Glutamatergic neuron (in vitro differentiated cells): ENCODE results near the gene CDY1. TPM values are rescaled to one million over a fixed set of nuclear protein-coding genes. Genes with fewer than 3 reads are reported as not detected.
"Not testable (repeated sequence)": the region's sequence is repeated elsewhere in the genome, so short reads cannot be mapped to it uniquely, and the experiment has no call there.

ENCODE experiments used
- DNase-seq: peaks from one replicate; pipeline ENCODE4 v3.0.0; 2022
- H3K27ac Mint-ChIP-seq: one replicate; pipeline ENCODE4 v1.8.0; 2020; ENCODE audit warnings: mild to moderate bottlenecking, mixed read lengths, inconsistent platforms; ENCODE audit not compliant: unreplicated experiment
- H3K27me3 Mint-ChIP-seq: one replicate; pipeline ENCODE4 v1.8.0; 2020; ENCODE audit warnings: mild to moderate bottlenecking, moderate library complexity, mixed read lengths, inconsistent platforms; ENCODE audit not compliant: unreplicated experiment
- H3K36me3 Mint-ChIP-seq: one replicate; pipeline ENCODE4 v1.8.0; 2020; ENCODE audit warnings: mild to moderate bottlenecking, mixed read lengths, inconsistent platforms; ENCODE audit not compliant: unreplicated experiment
- H3K4me1 Mint-ChIP-seq: one replicate; pipeline ENCODE4 v1.8.0; 2020; ENCODE audit warnings: mild to moderate bottlenecking, low read depth, mixed read lengths, inconsistent platforms; ENCODE audit not compliant: unreplicated experiment
- H3K4me3 Mint-ChIP-seq: one replicate; pipeline ENCODE4 v1.8.0; 2020; ENCODE audit warnings: mild to moderate bottlenecking, mixed read lengths, inconsistent platforms; ENCODE audit not compliant: unreplicated experiment
- H3K9me3 Mint-ChIP-seq: one replicate; pipeline ENCODE4 v1.8.0; 2020; ENCODE audit warnings: mild to moderate bottlenecking, moderate library complexity, mixed read lengths, inconsistent platforms; ENCODE audit not compliant: unreplicated experiment
- long read RNA-seq: library from polyadenylated mRNA; unstranded; transcript quantifications from one replicate; pipeline ENCODE4 v2.0.0, GENCODE V29; 2020; ENCODE audit not compliant: unreplicated experiment
- total RNA-seq: library from RNA; stranded (reverse); fragmentation: NEBNext Ultra II Directional; extraction: Animal tissue kit (Norgen Biotek cat#: 25700); gene quantifications from one replicate; pipeline ENCODE4 v1.2.1, GENCODE V29; 2021; ENCODE audit not compliant: unreplicated experiment

Gene CDY1
- not detected for total RNA-seq
- long read RNA-seq = 0 reads

GRCh38 chrY:25621817-25622216 lies at the start of gene CDY1:
TSS of gene CDY1 (plus strand) at chrY:25622117. CDS start at chrY:25622443, 326 bp downstream.
- H3K27me3 Mint-ChIP-seq, H3K9me3 Mint-ChIP-seq, H3K4me1 Mint-ChIP-seq, H3K36me3 Mint-ChIP-seq, H3K27ac Mint-ChIP-seq, H3K4me3 Mint-ChIP-seq, DNase-seq: not testable (repeated sequence)

DNA sequence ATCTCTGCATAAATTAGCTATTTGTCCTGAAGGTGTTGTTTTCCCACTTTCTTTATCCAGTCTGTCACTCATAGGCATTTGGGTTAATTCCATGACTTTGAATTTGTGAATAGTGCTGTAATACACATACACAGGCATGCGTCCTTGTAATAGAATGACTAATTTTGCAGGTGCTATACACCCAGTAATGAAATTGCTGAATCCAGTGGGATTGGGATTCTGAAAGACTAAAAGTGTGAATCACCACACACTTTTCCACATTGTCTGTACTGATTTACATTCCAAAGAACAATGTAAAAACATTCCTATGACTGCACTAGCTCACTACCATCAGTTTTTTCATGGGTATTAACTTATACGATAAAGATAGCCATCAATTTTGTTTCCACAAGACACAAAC lies 28.6 kb upstream of the CDY1 start:
- H3K9me3 Mint-ChIP-seq, H3K4me1 Mint-ChIP-seq, H3K27ac Mint-ChIP-seq, DNase-seq, H3K27me3 Mint-ChIP-seq, H3K4me3 Mint-ChIP-seq, H3K36me3 Mint-ChIP-seq: not testable (repeated sequence)

GRCh38 chrY:25620209-25620608 lies 1.7 kb upstream of the CDY1 start:
- DNase-seq, H3K4me1 Mint-ChIP-seq, H3K27ac Mint-ChIP-seq, H3K36me3 Mint-ChIP-seq, H3K27me3 Mint-ChIP-seq, H3K9me3 Mint-ChIP-seq, H3K4me3 Mint-ChIP-seq: not testable (repeated sequence)

DNA sequence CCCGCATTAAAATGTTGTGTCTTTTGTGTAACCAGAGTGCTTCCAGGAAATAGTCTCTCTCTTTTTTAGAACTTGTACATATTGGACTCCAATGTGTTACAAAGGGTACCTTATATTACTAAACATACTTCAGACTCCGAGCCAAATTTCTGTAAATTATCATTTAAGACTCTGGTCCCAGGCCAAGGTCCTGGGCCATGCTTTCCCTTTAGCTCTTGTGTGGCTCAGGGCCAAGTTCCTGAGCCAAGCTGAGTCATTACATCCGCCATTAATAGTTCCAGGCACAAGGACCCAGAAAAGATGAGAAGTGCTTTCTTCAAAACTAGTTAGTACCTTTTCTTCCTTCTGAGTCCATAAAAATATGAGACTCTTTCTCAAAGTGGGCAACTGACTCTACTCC lies 4.6 kb downstream of the CDY1 start:
- not testable (repeated sequence) for H3K27ac Mint-ChIP-seq

GRCh38 chrY:25630383-25631112 lies 8.6 kb downstream of the CDY1 start:
- not testable (repeated sequence) for H3K4me3 Mint-ChIP-seq, H3K36me3 Mint-ChIP-seq, H3K9me3 Mint-ChIP-seq, H3K27ac Mint-ChIP-seq, DNase-seq, H3K4me1 Mint-ChIP-seq, H3K27me3 Mint-ChIP-seq

More for the DNA sequence above, 4.6 kb downstream of the CDY1 start:
- H3K4me3 Mint-ChIP-seq, H3K4me1 Mint-ChIP-seq, H3K27me3 Mint-ChIP-seq, DNase-seq, H3K9me3 Mint-ChIP-seq, H3K36me3 Mint-ChIP-seq: not testable (repeated sequence)

- H3K4me1 Mint-ChIP-seq, H3K27me3 Mint-ChIP-seq, H3K9me3 Mint-ChIP-seq, H3K27ac Mint-ChIP-seq, DNase-seq, H3K4me3 Mint-ChIP-seq, H3K36me3 Mint-ChIP-seq: not testable (repeated sequence)
These were observed 17.9 kb downstream of the CDY1 start for GRCh38 chrY:25639852-25640251.

DNA sequence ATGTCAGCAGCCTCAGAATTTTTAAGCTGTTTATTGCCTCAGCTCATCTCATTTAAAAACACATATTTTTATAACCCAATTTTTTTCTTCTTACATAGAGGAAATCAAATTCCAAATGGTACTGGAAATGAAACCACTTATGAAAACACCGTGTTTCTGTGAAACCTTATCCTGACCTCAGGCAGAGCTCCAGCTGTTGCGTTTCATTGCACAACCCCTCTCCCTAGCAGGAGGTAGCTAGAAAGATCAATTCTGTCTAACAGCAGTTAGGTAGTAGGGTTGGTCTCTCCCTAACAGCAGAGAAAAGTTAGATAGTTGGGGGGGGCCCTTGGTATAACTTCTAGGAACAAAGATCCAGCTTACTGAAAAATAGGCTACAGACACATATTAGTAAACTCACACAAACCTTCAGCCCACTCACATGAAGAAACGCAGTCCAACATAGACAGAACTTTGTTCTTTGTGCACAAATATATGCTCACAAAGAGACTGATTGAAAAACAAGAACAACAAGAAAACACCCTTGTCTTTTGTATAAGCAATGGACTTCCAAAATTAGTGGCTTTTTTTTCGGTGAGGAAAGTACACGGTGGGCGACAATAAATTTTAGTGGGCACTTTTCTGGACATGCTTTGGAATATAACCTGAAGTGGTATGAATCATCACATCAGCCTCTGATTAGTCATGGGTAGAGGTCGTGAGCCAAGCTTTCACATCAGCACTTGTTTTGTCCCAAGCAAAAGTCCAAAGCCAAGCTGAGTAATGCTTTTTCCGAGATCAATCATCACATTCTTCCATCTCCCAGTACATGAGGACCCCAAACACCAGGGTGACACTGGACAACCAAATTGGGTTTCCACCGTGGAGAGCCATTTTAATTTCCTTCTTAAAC lies 21.4 kb downstream of the CDY1 start:
- H3K4me3 Mint-ChIP-seq, H3K9me3 Mint-ChIP-seq, H3K4me1 Mint-ChIP-seq: not testable (repeated sequence)

More for the DNA sequence above, 21.4 kb downstream of the CDY1 start:
- H3K27me3 Mint-ChIP-seq, H3K27ac Mint-ChIP-seq, H3K36me3 Mint-ChIP-seq, DNase-seq: not testable (repeated sequence)
